Stimulated activated naive CD4-positive, alpha-beta T cell (primary cell): ENCODE measurements around the gene SLF2.
"Not testable (repeated sequence)": the region's sequence is repeated elsewhere in the genome, so short reads cannot be mapped to it uniquely, and the experiment has no call there.

Source experiments
- DNase-seq, 6 experiments: peaks; one replicate each; lab custom pipeline; 2025; lab: John Stamatoyannopoulos, UW

Gene SLF2

DNA sequence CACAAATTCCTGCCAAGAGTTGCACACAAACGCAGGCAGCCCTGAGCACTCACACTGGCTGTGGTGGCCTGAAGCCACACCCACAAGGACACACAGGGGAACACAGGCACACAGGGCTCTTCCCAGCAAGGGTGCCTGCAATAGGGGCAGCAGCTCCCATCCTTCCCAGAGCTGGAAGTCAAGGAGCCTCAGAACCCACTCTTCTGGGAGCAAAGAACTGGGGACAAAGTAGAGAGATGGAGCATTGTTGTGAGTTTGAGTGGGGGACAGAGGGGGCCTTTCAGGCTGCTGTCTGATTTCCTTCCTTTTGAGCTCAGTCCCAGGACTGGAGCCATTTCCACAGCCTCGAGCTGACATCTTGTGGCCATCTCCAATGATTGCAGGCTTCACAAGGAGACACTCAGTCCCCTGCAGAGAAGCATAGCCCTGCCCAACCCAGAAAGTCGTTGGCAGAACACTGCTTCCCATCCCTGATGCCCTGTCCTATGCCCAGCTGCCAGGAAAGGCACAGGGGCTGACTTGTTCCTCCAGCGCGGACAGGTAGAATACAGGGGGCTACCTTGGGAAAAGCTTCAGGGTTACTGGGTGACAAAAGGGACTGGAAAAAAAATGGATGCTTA is 34.4 kb upstream of the SLF2 start:
- DNase-seq = peak in 1 of 6 experiments; percentile 4

DNA sequence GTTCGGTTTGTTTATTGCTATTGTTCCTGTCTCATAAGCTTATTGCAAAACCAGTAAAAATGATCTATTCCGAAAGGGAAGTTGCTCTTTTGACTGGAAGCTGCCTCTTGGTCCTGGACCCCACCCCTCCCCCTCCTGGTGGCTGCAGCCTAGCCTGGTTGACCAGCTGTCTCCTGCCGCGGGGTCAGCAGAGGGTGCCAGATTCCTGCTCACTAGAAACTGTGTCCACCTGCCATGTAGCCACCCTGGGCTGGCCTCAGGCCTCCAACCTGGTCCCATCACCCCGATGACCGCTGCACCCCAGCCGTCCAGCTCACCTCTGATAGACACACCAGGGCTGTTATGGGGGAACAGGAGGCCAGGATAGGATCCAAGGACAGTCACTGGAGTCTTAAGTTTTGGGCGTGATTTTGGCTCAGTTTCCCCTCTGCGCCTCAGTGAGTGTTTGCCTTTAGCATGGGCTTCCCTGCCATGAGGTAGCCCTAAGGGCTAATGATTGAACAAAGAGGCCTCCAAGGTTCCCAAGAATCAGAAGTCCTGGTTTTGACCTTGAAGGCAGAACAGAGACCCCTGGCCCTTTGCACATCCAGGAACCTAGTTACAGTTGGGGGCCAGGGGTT is 32.9 kb upstream of the SLF2 start:
- no peak for DNase-seq

DNA sequence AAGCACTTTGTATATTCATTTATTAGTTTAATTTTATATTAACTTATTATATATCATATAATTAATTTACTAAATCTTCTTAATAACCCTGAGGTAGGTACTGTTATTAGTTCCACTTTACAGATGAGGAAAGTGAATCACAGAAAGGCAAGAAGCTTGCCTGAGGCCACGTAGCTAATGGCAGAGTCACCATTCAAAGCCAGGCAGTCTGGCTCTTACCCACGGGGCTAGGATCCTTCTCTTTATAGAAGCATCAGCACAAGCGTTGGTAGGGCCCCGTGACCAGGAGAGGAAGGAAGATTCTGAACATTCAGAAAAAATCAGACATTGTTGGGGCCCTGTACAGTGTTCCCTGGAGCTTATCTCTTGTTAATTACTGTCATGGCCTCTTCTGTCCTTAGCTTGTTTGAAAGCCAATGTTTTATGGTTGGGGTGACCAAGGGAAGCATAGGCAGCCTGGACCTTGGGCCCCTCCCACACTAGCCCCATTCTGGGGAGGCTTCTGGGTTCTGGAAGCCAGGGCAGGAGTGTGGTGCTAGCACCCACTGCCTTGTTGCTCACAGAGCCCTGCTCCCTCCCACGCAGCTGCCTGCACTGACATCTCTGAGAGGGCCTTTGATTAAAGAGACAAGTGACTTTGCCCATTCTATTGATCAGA is 31.1 kb upstream of the SLF2 start:
- no peak for DNase-seq

DNA sequence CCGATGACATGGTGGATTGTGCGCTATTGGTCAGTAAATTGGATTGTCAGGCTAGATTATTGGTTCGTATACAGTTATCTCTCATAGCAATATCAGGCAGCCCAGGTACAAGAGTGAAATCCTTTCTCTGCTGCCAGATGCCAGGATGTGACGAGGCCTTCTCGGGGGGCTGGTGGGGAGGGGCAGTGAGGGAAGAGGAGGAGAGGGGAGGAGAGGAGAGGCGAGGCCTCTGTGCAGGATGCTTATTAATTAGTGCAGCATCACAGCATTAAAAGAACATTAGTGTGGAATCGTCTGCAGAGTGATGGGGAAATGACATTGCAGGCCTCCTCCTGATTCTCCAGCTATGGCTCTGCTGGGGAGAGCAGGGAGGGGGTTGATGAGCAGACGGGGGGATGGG is 30.5 kb upstream of the SLF2 start:
- DNase-seq = no peak

DNA sequence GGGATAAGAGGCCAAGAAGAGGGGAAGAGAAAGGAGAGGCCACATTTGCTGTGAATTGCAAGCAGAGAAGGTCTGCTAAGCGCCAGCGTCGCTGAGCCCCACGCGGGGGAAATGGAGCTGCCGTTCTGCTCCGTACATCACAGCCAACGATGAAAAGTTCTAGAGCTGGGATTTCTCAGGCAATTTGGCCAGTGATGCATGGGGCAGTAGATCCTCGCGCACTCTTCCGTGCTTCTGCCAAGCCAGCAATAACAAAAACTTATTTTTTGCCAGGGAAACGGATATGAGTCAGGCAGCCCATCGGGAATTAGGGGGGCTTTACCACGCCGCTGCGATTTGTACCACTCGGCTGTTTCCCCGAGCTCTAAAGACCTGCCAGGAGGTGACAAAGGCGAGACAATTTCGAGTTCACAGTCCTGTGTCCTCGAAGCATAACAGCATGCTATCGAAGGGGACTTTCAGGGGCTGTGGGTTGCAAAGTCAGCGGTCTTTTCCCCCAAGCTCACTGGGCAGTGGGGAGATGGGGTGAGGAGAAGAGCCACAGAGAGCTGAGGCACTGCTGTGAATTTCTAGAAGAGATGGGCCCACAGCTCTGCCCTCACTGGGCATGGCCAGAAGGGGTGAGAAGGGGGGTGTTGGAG is 30.0 kb upstream of the SLF2 start:
- DNase-seq = no peak

DNA sequence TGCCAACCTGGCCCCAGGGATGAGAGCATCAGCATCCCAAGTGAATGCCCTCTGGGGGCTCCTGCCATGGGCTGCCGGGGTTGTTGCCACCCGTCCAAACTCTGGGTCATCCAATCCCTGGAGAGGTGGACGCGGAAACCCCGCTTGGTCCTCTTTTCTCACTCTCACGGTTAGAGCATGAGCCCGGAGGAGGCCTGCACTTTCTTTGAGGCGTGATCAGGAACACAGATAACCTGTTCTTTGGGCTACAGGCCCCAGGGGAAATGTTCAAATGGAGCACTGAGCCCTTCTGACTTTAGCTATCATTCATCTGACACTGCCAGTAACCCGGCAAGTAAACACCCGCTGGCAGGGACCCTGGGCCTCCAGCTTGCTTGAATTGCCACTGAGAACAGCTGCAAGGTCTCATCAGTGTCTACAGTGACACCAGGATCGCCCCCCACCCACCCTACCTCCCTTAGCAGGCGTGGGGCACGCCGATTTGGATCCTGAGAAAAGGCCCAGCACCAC is 29.4 kb upstream of the SLF2 start:
- no peak for DNase-seq

DNA sequence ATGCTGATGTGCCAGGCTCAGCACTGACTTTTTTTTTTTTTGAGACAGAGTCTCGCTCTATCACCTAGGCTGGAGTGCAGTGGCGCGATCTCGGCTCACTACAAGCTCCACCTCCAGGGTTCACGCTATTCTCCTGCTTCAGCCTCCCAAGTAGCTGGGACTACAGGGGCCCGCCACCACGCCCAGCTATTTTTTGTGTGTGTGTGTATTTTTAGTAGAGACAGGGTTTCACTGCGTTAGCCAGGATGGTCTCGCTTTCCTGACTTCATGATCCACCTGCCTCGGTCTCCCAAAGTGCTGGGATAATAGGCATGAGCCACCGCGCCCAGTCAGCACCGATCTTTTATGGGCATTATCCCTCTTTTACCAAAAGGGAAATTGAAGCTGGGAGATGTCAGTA is 27.2 kb upstream of the SLF2 start:
- DNase-seq = not testable (repeated sequence)

DNA sequence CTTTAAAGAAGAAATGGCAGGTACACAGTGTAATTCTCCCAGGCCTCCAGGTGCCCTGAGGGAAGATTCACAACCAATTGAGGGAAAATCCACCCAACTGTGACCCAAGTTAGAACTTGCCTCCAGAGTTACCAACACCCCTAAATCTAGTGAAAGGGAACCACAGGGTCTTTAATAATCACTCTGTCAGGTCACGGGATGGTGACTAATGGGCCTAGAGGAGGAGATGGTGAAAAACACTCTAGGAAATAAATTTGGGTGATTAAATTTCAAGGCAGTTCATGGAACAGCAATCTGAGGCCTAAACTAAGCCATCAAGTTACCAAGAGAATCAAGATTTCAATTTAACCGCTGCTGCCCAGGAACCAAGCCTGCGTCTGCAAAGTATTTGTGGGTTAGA is 26.7 kb upstream of the SLF2 start:
- DNase-seq = no peak

DNA sequence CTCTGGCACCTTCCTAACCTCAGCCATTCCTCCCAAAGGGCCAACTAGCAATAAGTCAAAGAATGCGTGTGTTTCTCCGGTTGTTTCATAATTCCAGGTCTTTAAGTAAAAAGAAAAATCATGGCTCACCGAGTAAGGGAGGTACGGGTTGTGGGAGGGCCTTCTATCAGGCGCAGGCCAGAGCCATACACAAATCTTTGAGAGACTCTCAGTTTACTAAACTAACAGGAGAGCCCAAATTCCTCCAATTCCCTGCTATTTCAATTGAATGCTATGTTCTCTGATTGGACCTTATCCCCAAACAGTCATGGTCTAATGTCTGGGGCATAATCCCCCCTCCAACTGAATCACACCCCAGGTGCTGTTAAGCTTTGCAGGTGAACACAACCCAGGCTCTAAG is 26.2 kb upstream of the SLF2 start:
- no peak for DNase-seq

DNA sequence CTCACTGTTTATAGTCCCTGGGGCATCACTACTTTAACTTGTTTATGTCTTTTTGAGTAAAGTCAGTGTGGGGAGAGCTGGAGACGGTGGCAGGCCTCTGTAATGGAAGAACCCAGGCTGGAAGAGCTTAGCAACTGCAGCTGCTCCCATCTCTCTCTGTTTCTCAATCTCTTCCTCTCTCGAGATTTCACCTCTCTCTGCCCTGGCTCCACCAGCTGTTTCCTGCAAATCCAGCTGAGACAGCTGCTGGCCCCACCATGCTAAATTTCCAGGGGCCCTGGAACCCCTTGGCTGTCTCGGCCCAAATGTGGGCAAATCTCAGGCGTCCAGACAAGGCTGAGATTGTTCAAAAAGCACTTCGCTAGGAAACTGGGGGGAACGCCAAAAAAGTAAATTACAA is 25.8 kb upstream of the SLF2 start:
- no peak for DNase-seq

DNA sequence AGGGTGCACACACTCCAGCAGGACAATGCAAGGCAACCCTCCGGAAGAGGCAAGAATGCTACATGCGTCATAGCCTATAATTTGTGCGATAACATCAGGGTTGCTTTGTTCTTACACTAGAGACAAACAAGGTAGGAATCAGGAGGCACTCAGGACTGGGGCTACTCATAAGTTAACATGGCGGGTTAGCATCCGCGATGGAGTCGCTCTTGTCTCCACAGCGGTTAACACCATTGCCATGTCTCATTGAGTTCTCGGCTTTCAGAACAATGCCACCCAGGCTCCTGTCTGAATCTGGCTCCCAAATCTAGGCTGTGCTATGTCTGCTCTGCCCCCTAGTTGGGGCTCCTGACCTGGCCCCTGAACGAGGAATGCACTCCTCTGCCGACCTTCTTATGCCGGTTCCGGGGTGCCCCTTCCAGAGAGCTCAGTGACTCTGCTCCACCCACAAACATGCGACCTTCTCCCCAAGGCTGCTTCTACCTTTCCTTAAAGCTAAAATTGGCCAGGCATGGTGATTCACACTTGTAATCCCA is 24.9 kb upstream of the SLF2 start:
- no peak for DNase-seq

DNA sequence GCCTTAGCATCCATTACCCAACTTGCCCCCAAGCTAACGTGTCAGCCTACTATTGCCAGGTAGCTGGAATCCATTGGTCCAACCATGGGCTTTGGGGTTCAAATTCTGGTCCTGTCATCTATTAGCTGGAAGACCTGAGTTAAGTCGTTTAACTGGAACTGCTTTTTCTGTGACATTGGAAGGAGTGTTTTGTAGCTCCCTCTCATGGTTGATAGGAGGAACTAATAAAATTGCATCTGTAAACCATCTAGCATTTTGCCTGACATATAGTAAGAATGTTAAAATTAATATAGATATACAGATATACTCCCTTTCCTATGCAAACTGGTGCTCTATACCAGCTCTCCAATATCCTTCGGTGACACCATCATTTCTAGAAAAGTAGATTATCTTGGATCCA is 23.8 kb upstream of the SLF2 start:
- DNase-seq = no peak

DNA sequence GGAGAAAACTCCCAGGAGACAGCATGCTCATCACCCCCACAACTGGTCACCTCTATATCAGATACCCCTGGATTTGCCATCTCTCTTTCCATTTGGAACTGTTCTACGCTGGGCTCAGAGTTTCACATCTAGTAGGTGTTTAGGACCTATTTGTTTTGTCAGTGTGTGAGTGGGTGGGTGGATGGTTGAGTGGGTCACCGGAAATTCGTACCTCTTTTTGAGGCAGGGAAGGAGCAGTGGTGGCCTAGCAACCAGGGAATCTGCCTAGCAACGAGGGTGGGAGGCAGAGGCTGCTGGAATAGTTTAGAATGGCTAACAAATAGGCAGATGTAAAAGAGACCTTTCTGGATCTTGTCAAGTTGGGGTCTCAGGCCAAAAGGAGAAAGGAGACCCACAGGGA is 23.2 kb upstream of the SLF2 start:
- DNase-seq = no peak

DNA sequence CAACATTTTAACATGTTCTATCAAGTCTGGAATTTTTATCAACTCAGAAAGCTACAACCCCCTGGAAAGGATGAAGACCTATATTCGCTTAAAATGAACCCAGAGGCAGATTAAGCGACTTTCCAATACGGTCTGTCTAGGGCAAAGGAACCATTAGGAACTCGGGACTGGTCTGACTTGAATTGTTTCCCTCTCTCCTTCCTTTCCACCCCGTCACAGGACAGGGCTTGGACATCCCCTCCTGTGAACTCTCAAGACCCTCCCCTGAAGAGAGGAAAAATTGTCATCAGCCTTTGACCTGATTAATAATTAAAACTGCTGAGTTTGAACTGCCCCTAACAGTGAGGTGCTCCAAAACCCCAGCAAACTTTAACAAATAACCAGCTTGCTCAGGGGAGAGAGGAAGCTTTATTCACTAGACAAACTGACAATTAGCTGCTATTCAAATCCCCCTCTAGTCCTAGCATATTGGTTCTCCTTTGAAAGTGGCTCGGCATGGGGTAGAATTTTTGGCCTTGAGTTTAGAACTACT is 22.6 kb upstream of the SLF2 start:
- no peak for DNase-seq

DNA sequence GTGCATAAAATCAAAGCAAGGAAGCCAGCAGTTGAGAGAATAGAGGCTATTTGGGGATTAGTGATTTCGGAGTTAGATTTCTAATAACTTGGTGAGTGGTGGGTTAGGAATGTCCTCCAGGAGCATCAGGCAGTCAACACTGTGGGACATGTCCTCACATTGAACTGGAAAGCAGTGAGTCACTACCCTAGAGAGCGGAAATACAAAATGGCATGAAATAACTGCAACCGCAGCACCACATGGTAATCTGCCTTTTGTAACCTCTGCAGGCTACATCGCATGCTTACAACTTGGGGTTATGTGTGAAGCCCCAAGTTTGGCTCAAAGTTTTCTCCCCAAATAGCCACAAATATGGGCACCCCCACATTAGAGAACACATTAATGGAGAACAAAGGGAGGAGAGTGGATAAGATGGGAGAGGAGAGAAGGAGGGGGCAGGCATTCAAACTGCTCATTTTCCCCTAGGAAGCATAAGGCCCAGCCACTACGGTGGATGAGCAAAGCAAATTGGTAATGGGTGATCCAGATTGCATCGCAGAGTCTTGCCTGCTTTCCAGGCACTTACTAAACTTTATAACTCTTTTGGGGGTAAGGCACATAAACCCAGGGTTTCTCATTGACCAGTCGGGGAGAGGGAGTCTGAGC is 22.0 kb upstream of the SLF2 start:
- DNase-seq = no peak

DNA sequence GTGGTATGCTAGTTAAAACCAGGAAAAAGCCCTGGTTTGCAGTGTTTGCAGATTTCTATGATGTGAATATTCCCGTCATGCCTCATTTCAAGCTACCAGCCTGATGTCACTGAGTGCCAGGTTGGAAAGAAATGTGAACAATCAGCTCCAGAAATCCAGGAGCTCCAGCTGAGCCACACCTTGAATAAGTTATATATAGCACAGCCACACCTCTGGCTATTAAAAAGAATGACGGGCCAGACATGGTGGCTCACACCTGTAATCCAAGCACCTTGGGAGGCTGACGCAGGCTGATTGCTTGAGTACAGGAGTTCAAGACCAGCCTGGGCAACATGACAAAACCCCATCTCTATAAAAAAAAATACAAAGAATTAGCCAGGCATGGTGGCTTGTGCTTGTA is 18.7 kb upstream of the SLF2 start:
- DNase-seq = no peak

DNA sequence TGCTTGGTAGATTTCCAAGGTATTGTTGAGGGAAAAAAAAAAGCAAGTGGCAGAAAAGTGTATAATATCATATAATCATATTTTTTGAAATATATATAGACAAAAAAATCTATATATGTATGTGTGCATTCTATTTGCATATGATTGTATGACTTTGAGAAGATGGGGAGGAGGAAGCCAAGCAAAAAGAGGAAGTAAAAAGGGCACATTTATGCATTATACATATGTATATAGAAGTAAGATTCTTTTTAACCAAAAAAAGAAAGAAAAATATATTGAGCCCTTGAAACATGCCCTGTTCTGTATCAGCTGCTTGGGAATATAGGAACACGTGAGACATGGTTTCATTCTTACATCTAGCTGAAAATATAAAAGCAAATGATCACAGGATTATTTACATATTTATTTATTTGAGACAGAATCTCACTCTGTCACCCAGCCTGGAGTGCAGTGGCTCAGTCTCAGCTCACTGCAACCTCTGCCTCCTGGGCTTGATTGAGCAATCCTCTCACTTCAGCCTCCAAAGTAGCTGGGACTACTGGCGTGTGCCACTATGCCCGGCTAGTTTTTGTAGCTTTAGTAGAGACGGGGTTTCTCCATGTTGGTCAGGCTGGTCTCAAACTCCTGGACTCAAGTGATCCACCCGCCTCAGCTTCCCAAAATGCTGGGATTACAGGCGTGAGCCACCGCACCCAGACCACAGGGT is 18.0 kb upstream of the SLF2 start:
- no peak for DNase-seq

DNA sequence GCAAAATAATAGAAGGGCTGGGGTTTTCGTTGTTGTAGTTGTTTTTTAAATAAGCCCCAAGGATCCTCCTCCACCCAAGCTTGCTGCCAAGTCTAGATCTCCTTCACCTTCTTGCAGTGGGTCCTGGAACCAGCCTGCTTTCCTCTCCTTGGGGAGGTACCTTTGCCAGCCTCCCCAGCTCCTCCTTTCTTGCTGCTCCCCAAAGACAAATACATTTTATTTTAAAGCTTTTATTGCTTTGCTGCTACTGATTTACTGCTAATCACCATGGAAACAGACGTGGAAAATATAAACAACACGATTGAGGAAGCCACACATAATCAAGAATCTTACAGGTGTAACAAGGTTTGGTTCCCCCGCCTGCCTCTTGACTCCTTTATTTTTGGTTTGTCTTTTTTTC is 17.4 kb upstream of the SLF2 start:
- DNase-seq = no peak

DNA sequence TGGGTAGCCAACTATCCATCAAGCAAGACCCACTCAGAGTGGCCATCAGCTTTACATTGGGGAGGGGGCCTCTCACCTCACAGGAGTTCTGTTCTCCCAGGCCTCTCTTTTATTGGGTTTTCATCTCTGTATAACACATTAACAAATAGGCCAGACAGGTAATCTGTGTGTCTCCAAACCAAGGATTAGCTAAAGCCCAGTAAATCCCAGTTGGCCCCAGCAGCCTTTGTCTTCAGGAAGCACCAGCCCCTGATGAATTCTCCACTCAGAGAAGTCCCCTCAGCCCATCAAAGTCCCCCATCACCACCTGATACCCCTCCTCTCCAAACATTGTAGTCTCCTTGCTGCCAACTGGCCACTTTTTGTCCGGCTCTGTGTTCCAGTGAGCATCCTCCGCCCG is 16.9 kb upstream of the SLF2 start:
- no peak for DNase-seq

DNA sequence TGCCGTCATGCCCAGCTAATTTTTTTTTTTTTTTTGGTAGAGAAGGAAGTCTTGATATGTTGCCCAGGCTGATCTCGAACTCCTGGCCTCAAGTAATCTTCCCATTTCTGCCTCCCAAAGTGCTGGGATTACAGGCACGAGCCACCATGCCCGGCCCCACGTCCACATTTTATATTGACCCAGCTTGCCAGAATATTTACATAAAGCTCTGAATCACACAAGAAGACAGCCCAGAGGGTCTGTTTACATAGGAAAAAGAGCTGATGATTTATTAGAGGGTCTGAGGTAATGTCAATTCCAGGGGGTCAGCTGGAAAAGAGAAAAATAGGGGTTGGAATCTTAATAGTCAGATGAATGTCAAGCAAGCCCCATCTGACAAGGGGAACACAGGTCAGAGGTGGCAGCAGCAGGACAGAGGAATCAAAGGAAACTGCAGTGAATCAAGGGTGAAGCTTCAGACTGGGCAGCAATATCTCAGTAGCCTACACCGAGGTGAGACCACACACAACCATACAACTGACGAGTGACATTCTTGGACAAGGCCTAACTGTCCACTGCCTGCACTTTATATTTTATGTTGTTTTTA is 15.8 kb upstream of the SLF2 start:
- no peak for DNase-seq

DNA sequence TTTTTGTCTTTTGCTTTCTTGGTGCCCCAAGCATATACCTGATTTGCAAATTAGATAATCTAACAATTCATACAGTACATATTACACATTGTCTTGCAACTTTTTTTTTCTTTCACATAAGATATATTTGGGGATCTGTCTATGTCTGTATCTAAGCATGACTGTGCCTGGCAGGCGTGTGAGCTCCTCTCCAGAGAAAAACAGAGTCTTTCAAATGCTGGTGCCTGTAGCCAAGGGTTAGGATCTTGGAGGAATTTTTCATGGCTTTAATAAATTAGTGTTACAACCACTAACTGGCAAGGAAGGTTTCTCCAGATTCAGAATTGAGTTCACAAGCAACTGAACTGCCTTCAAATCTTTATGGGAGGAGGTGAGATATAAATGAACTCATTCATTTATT is 14.8 kb upstream of the SLF2 start:
- DNase-seq = no peak
